Measurements from ENCODE around the gene NSRP1.

- TF ChIP-seq CTCF (IDR thresholded peaks at IDR 0.05) (no peak), ZNF263 (CRISPR knock-in tag; IDR thresholded peaks at IDR 0.05; ENCODE audit: low read depth) (no peak), CREB1 (CRISPR knock-in tag; IDR thresholded peaks at IDR 0.05) (no peak), ZNF423 (CRISPR knock-in tag; IDR thresholded peaks at IDR 0.05) (no peak), NR2C2 (CRISPR knock-in tag; IDR thresholded peaks at IDR 0.05) (no peak), MLX (CRISPR knock-in tag; IDR thresholded peaks at IDR 0.05) (no peak), SMAD4 (CRISPR knock-in tag; IDR thresholded peaks at IDR 0.05) (no peak), E2F4 (CRISPR knock-in tag; IDR thresholded peaks at IDR 0.05; ENCODE audit: borderline replicate concordance, low read depth) (no peak), JUN (CRISPR knock-in tag; IDR thresholded peaks at IDR 0.05) (no peak), USF1 (CRISPR knock-in tag; IDR thresholded peaks at IDR 0.05) (no peak), HMGA2 (CRISPR knock-in tag; IDR thresholded peaks at IDR 0.05) (no peak), SOX15 (CRISPR knock-in tag; IDR thresholded peaks at IDR 0.05) (no peak), AFF4 (CRISPR knock-in tag; IDR thresholded peaks at IDR 0.05; ENCODE audit: borderline replicate concordance) (no peak)
Measured at GRCh38 chr17:30174556-30174955, 57.9 kb downstream of the NSRP1 start.
